GM21360 (cell line): Measurements from ENCODE around the gene USP15.
"Not testable (repeated sequence)": the region's sequence is repeated elsewhere in the genome, so short reads cannot be mapped to it uniquely, and the experiment has no call there.

Experiments used
- ATAC-seq: cut with Tn5 transposase; IDR thresholded peaks from one replicate; pipeline ENCODE4 v1.9.1; 2021; ENCODE audit warnings: mild to moderate bottlenecking, moderate library complexity; ENCODE audit not compliant: unreplicated experiment

Gene USP15

DNA sequence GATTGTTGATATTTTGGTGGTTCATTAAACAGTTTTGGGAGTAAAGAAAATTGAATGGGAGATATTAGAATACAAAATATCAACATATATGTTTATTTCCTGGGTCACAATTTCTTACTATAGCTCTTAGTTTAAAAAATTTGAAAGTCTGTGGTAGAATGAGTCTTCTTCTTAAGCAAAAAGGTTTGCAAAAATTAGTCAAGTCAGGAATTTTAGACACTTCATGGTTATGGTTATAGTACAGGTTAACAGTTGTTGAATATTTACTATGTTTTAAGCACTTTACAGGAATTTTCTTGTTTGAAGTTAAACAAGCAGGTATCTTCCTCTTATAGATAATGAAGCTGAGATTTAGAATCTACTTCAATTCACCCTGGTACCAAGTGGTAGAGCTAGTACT is 56.8 kb downstream of the USP15 start:
- ATAC-seq, result no peak

DNA sequence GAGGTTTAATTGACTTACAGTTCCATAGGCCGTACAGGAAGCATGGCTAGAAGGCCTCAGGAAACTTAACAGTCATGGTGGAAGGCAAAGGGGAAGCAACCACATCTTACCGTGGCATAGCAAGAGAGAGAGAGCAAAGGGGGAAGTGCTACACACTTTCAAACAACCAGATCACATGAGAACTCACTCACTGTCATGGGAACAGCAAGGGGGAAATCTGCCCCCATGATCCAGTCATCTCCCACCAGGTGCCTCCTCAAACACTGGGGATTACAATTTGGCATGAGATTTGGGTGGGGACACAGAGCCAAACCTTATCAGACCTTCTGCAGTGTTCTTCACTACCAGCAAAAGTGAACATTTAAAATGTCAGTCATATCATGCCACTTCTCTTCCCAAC is 58.9 kb downstream of the USP15 start:
- no peak for ATAC-seq

DNA sequence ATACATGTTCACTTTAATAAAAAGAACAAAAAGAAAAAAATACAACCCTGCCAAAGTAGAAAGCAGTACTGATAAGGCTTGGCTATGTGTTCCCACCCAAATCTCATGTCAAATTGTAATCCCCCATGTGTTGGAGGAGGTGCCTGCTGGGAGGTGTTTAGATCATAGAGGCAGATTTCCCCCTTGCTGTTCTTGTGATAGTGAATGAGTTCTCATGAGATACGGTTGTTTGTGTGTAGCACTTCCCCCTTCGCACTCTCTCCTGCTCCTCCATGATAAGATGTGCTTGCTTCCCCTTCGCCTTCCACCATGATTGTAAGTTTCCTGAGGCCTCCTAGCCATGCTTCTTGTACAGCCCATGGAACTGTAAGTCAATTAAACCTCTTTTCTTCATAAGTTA is 59.9 kb downstream of the USP15 start:
- ATAC-seq, result no peak

DNA sequence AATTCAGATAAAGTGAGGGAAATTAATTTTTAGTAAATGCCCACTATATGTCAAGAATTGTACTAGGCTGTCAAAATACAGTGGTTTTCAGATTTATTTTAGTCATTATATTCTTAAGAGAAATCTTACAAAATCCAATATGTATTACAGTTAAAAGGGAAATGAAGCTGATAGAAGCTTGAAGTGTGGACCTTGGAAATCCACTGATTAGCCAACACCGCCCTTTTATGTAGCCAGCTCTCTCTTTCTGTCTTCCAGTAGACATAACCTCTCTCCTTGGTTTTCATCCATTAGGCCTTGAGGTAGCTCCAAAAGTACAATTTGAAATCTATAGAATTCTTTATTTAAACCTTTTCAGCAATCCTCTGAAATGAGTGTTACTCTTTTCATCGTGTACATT is 63.2 kb downstream of the USP15 start:
- no peak for ATAC-seq

DNA sequence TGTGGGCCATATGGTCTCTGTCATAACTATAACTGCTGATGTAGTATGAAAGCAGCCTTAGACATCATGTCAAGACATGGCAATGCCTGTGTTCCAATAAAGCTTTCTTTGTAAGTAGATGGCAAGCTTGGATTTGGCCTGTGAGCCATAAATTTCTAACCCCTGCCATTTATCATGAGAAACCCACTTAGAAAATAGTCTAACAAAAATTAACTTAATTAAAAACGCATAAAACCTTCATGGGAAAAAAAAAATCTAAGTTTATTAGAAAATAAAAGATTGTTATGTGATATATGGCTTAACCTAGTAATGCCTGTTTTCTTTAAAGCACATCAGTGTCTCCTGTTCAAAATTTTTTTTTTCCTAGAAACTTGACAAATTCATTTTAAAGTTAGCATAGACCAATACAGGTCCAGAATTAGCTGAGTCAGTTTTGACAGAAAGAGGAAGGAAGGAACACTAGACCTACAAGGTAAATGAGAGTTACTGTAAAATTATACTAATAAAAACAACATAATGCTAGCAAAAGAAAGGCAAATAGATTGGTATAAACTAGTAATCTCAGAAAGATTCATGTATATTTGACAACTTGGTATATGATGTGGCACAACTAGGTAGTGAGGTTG is 68.2 kb downstream of the USP15 start:
- ATAC-seq, result no peak

DNA sequence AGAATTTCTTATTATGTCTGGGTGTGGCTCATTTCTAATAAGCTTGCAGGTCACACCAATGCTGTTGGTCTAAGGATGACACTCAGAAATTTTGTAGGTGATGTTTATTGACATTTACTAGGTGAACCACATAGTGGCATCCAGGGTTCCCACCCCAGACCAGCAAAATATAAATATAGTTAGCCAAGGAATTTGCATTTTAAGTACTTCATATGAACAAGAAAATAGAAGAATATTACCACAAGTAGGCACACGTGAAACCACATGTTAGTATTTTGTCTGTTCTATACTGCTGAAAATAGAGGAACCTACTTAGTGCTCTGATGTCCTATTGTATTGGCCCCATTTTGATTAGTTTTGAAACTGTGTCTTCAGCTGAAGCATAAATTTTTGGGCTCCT is 71.1 kb downstream of the USP15 start:
- ATAC-seq, result peak; percentile 60

DNA sequence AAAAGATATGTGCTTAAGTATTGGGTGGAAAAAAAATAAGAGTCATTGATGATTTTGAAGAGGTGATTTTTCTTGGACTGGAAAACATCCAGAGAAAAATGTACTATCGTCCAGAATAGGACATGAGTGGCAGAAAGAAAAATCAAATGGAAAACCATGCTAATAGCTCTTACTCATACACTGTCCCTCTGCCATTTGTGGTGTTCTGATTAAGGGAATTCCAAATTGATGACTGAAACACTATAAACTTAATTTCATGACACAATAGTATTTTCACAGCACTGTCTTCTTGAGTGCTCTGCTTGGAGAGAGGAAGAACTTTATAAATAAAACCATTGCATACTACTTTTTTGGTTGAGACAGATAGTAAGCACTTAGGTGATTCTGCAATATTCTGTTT is 72.4 kb downstream of the USP15 start:
- ATAC-seq, result no peak

DNA sequence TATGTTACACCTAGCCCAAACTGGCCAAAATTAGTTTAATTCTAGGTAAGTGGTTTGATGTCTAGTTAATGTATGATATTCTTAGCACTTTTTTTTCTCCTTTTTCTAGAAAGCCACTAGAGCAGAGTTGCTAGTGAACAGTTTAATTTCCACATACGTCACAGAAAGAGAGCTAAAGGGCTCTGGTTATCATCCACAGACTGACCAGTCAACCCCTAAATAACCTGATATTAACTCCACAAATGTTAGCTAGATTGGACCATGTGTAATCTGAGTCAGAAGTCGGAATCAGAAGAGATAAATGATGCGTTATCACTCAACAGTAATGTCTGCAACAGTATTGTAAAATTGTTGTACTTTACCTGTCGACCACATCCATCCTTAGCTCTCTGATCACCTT is 74.9 kb downstream of the USP15 start:
- ATAC-seq, result no peak

DNA sequence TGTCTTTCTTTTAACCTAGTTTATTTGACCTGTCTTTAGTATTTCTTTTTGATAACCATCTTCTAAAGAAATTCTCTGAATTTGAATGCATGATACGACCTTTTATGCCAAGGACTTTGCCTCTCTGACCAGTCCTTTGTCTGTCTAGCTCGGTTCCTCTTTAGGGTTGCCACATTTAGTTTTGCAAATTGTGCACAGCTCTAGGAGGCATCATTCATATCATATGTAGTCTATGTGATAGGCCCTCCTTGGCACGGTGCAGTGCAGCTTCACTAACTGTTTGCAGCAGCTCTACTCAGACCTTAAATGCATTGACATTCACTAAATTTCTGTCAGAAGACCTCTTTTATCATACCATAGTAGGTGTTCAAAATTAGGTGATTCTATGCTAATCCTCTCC is 75.6 kb downstream of the USP15 start:
- ATAC-seq, result no peak

DNA sequence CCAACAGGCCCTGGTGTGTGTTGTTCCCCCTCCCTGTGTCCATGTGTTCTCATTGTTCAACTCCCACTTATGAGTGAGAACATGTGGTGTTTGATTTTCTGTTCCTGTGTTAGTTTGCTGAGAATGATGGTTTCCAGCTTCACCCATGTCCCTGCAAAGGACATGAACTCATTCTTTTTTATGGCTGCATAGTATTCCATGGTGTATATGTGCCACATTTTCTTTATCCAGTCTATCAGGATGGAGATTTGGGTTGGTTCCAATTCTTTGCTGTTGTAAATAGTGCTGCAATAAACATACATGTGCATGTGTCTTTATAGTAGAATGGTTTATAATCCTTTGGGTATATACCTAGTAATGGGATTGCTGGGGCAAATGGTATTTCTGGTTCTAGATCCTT is 77.4 kb downstream of the USP15 start:
- ATAC-seq, result not testable (repeated sequence)

DNA sequence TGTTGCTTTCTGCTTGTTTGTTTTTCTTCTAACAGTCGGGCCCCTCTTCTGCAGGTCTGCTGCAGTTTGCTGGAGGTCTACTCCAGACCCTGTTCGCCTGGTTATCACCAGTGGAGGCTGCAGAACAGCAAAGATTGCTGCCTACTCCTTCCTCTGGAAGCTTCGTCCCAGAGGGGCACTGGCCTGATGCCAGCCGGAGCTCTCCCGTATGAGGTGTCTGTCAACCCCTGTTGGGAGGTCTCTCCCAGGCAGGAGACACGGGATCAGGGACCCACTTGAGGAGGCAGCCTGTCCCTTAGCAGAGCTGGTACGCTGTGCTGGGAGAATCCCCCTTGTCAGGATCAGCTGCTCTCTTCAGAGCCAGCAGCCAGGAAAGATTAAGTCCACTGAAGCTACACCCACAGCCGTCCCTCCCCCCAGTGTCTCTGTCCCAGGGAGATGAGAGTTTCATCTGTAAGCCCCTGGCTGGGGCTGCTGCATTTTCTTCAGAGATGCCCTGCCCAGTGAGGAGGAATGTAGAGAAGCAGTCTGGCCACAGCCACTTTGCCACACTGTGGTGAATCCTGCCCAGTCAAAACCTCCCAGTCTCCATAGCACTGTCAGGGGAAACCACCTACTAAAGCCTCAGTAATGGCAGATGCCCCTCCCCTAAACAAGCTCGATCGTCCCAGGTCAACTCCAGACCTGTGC is 82.6 kb downstream of the USP15 start:
- ATAC-seq, result not testable (repeated sequence)

DNA sequence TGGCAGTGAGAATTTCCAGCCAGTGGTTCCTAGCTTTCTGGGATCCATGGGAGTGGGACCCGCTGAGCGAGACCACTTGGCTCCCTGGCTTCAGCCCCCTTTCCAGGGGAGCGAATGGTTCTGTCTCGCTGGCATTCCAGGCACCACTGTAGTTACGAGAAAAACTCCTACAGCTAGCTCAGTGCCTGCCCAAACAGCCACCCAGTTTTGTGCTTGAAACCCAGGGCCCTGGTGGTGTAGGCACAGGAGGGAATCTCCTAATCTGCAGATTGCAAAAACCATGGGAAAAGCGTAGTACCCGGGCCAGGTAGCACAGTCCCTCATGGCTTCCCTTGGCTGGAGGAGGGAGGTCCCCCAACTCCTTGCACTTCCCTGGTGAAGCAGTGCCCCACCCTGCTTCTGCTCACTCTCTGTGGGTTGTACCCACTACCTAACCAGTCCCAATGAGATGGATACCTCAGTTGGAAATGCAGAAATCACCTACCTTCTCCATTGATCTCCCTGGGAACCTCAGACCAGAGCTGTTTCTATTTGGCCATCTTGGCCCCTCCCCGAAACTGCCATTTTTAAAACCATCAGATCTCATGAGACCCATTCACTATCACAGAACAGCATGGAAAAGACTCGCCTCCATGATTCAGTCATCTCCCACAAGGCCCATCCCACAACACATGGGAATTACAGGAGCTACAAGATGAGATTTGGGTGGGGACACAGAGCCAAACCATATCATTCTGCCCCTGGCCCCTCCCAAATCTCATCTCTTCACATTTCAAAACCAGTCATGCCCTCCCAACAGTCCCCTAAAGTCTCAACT is 83.3 kb downstream of the USP15 start:
- not testable (repeated sequence) for ATAC-seq

DNA sequence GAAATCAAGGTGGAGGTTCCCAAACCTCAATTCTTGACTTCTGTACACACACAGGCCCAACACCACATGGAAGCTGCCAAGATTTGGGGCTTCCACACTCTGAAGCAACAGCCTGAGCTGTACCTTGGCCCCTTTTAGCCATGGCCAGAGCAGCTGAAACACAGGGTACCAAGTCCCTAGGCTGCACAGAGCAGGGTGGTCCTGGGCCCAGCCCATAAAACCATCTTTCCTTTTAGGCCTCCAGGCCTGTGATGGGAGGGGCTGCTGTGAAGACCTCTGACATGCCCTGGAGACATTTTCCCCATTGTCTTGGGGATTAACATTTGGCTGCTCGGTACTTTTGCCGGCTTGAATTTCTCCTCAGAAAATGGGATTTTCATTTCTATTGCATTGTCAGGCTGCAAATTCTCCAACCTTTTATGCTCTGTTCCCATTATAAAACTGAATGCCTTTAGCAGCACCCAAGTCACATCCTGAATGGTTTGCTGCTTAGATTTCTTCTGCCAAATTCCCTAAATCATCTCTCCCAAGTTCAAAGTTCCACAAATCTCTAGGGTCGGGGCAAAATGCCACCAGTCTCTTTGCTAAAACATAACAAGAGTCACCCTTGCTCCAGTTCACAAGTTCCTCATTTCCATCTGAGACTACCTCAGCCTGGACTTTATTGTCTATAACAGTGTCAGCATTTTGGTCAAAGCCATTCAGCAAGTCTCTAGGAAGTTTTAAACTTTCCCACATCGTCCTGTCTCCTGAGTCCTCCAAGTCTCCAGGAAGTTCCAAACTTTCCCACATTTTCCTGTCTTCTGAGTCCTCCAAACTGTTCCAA is 84.7 kb downstream of the USP15 start:
- ATAC-seq, result not testable (repeated sequence)

DNA sequence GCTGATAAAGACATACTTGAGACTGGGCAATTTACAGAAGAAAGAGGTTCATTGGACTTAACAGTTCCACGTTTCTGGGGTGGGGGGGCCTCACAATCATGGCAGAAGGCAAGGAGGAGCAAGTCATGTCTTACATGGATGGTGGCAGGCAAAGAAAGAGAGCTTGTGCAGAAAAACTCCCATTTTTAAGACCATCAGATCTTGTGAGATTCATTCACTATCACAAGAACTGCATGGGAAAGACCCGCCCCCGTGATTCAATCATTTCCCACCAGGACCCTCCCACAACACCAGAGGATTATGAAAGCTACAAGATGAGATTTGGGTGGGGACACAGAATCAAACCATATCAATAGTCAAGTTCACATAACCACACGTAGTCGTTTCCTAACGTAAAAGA is 85.5 kb downstream of the USP15 start:
- ATAC-seq, result no peak

DNA sequence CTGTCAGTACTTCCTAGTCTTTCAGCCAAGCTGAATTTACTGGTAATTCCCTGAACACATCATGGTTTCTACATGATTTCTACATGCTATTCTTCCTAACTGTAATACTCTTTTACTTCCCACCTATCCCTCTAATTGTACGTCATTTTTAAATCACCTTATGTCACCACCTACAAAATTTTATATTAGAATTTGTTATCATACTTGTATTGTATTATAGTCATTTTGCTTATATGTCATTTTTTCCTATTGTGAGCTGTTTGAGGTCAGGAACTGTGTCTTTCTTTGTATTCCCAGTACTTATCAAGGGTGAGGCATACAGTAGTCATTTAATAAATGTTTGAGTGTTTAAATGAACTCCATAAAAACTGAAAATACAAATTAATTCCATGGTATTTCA is 86.6 kb downstream of the USP15 start:
- no peak for ATAC-seq

DNA sequence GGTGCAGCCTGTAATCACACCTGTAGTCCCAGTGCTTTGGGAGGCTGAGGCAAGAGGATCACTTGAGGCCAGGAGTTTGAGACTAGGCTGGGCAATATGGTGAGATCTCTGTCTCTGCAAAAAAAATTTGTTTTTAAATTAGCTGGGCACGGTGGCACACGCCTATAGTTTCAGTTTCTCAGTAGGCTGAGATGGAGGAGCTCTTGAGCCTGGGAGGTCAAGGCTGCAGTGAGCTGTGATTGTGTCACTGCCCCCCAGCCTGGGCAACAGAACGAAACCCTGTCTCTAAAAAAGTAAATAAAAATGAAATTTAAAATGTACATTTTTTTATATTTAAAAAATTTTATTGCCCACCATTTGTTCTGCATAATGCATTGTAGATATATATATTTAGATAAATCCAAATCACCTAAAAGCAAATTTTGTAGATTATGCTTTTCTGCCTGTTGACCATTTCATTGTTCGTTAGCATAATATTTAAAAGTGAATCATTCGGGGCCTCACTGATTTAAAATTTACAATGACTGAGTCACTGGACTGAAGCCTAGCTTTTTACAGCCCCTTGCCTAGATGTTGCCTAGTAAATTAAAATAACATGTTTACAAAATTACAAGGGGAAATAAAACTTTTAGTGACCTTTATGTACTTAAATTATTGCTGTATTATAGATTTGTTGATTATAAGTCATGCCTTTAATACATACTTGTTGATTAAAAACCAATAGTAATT is 87.9 kb downstream of the USP15 start:
- ATAC-seq, result no peak

DNA sequence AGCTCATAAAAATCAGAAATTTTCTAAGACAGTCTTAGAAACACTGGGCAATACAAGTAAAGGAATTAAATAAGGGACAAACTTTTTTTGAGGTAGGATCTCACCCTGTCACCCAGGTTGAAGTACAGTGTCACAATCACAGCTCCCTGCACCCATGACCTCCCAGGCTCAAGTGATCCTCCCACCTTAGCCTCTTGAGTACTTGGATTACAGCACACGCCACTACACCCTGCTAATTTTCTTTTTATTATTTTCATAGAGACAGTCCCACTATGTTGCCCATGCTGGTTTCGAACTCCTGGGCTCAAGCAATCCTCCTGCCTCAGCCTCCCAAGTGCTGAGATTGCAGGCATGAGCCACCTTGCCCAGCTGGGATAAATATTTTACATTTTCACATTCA is 90.3 kb downstream of the USP15 start:
- no peak for ATAC-seq

DNA sequence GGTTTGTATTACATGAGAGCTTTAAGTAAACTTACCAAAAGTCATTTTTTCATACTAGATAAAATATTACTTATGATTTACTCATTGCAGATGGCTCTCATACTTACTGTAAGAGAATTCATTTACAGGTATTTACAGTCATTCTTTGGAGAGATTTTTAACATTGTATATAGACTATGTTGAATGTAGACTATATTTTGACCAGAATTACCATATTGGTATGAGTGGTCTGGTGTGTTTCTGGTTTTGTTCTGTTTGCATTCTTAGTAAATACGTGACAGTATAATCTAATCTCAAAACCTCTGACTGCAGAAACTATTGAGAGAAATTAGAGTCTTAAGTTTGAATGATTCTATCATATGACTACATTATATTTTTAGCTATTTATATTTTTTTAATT is 91.1 kb downstream of the USP15 start:
- ATAC-seq, result no peak

DNA sequence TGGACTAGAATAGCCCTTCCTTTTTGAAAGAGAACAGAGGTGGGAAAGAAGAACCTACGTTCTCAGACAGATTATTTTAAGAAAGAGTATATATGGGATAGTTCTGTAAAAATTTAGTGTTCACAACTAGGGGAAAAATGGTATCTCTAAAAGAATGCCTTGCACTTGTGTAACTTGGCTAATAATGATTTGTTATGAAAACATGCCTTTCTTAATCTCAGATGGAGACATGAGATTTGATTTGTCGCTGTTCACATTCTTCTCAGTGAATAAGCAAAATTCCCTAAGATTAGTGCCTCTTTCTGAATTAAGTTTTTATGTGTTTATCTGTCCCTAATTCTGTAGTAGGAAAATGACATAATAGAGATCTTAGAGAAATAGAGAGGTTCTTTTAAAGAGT is 100.8 kb downstream of the USP15 start:
- no peak for ATAC-seq

DNA sequence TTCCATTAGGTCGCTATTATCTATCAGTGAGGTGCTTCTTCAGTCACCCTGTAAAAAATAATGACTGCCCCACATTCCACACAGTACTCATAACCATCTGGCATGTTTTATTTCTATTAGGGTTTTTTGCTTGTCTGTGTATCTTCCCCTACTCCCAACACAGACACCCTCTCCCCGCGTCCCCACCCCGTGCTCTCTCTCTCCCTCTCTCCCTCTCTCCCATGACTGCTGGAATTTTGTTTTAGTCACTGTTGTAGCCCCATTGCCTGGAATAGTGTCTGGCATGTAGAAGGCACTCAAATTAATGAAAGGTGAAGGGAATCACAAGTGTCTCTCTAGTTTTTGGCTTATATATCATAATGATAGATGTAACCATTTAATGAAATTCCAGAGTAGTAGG is 103.3 kb downstream of the USP15 start:
- no peak for ATAC-seq

DNA sequence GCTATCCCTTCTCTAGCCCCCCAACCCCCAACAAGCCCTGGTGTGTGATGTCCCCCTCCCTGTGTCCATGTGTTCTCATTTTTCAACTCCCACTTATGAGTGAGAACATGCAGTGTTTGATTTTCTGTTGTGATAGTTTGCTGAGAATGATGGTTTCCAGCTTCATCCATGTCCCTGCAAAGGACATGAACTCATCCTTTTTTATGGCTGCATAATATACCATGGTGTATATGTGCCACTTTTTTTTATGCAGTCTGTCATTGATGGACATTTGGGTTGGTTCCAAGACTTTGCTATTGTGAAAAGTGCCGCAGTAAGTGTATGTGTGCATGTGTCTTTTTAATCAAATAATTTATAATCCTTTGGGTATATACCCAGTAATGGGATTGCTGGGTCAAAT is 104.5 kb downstream of the USP15 start:
- ATAC-seq, result not testable (repeated sequence)
